Esophagus squamous epithelium (tissue), 4 donors: Measurements from ENCODE around the gene CA10.

ENCODE experiments used
- POLR2A ChIP-seq, 4 donors: fragments of 450-650 bp; IDR thresholded peaks; one replicate each; pipeline ENCODE4 v1.6.1; 2017; ENCODE audit warnings: antibody characterized with exemption in 4 of 4, mild to moderate bottlenecking in 4 of 4, moderate library complexity in 3 of 4
- TF ChIP-seq, protein P1 (sequence below), 6 experiments: fragments of 450-650 bp in 4 of 6; fragments of 200-600 bp in 2 of 6; sonication (generic) in 2 of 6; IDR thresholded peaks; one replicate each; pipeline ENCODE4 v1.5.1; 2016 to 2019; ENCODE audit warnings: antibody characterized with exemption in 6 of 6, mild to moderate bottlenecking in 4 of 6, moderate library complexity in 4 of 6

DNA sequence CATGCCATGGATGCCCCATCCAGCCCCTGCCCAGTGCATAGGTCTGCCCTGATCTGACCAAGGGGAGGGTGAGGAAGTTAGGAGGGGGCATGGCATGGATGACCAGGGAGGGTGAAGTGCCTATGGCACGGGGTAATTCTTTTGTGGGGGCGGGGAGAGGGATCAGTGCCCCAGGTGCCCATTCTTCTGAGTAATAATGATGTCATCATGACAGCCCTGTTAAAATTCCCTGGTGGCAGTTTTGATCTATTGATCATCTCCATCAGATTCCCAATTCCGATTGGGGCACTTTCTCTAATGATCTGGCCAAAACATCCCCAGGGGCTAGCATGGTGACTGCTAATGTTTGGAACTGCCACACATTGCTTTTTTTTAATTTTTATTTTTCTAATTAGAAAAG lies 506.0 kb downstream of the CA10 start:
- TF ChIP-seq, protein P1, sequence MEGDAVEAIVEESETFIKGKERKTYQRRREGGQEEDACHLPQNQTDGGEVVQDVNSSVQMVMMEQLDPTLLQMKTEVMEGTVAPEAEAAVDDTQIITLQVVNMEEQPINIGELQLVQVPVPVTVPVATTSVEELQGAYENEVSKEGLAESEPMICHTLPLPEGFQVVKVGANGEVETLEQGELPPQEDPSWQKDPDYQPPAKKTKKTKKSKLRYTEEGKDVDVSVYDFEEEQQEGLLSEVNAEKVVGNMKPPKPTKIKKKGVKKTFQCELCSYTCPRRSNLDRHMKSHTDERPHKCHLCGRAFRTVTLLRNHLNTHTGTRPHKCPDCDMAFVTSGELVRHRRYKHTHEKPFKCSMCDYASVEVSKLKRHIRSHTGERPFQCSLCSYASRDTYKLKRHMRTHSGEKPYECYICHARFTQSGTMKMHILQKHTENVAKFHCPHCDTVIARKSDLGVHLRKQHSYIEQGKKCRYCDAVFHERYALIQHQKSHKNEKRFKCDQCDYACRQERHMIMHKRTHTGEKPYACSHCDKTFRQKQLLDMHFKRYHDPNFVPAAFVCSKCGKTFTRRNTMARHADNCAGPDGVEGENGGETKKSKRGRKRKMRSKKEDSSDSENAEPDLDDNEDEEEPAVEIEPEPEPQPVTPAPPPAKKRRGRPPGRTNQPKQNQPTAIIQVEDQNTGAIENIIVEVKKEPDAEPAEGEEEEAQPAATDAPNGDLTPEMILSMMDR (IDR thresholded peaks at IDR 0.05) = no peak
- TF ChIP-seq POLR2A (IDR thresholded peaks at IDR 0.05) = no peak
